ENCODE results near the gene CSNK1D. TPM values are rescaled to one million over a fixed set of nuclear protein-coding genes. Genes with fewer than 3 reads are reported as not detected.
A peak's percentile ranks its signal among the peaks of the same experiment; 100 is the strongest.

The CSNK1D gene
- total and polyA plus RNA-seq, 4 donors = 39.9 to 153 (median 101) TPM

DNA sequence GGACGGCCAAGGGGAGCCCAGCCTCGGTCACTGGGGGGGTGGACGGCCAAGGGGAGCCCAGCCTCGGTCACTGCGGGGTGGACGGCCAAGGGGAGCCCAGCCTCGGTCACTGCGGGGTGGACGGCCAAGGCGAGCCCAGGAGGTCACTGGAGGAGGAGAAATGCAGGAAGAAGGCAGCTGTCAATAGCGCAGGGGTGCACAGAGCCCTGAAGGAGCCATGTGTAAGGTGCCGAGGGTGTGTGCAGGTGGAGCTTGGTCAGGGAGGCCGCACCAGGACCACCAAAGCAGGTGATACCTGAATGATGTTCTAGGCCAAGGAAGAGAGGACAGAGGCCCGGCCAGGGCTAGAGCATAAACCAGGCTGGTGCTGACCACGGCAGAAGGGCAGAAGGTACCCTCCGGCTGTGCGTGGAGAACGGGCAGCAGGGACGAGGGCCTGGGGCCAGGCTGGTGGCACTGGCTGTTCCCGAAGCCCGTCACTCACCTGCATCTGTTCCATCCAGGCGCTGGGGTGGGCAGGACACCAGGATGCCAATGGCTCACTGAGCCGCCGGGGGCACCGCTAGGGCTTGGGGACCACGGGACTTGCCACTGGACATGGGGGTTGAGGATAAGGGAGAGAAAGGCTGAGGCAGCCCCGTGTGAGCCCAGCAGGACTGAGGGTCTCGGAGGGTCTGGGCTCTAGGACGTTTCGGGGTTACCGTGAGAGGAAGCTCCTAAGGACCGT, 55.0 kb downstream of the CSNK1D start:
- 92 to 95% methylated on average over 30 to 32 of the region's 32 CpGs for WGBS, 2 donors
- DNase-seq = peak; percentile 52 to 67
- no peaks in the 10 kb centered on the region for H3K27me3 ChIP-seq (ENCODE audit: control insufficient read depth in 1 of 2, insufficient read depth in 2 of 2, low read length in 1 of 2)

DNA sequence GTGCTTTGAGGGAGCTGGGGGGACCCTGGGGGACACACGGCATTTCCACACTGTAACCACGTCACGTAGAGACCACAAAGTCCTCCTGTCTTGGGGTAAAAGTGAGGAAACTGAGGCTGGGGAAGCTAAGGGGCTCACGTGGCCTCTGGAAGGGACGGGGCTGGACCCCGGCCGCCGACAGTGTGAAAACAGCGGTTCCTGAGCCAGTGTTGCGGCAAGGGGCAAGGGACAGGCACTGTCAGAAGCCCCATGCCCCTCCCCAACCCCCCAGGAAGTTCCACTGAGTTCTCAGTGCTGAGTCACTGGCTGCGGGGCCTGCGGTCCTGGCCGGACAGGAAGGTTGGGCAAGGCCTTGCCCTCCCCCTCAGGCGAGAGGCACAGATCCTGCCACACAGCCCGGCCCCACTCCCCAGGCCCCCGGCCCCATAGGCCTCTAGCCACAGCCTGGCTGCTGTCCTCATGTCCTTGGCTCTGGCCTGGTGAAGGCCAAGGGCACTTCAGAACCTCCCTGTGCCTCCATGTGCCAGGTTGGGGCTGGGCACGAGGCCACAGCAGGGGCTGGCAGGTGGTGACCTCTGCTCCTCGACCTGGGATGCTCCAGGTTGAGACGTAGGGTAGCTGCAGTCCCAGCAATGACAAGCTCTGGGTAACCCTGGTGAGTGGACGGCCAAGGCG, 55.8 kb downstream of the CSNK1D start:
- no peaks in the 10 kb centered on the region for H3K36me3 ChIP-seq (ENCODE audit: control insufficient read depth in 1 of 2, insufficient read depth in 2 of 2, low read length in 1 of 2)
- H3K4me1 ChIP-seq (ENCODE audit: control insufficient read depth in 1 of 2, insufficient read depth in 2 of 2, low read length in 2 of 2) = no peaks in the 10 kb centered on the region
- WGBS, 2 donors = 53 to 65% methylated on average over 19 to 21 of the region's 21 CpGs
- H3K9me3 ChIP-seq (ENCODE audit: control insufficient read depth, low read length) = no peaks in the 10 kb centered on the region
- H3K27ac ChIP-seq (ENCODE audit: low read depth in 1 of 2, low read length in 2 of 2) = peak overlapping the region in 1 of 2 donors; percentile 41
- intact Hi-C loops (cut with DNase I) = no loop called here
- ATAC-seq (ENCODE audit: low FRiP score) = peak; percentile 63
- H3K4me3 ChIP-seq (ENCODE audit: low read length in 2 of 2) = no peak overlapping the region
- peak; percentile 92 to 94 for DNase-seq
- no peaks in the 10 kb centered on the region for H3K27me3 ChIP-seq (ENCODE audit: control insufficient read depth in 1 of 2, insufficient read depth in 2 of 2, low read length in 1 of 2)

More for the DNA sequence above, 55.0 kb downstream of the CSNK1D start:
- H3K4me3 ChIP-seq (ENCODE audit: low read length in 2 of 2) = no peak overlapping the region
- H3K4me1 ChIP-seq (ENCODE audit: control insufficient read depth in 1 of 2, insufficient read depth in 2 of 2, low read length in 2 of 2) = no peaks in the 10 kb centered on the region
- H3K36me3 ChIP-seq (ENCODE audit: control insufficient read depth in 1 of 2, insufficient read depth in 2 of 2, low read length in 1 of 2) = no peaks in the 10 kb centered on the region
- no peak overlapping the region for H3K27ac ChIP-seq (ENCODE audit: low read depth in 1 of 2, low read length in 2 of 2)
- ATAC-seq (ENCODE audit: low FRiP score) = no peak
- no peaks in the 10 kb centered on the region for H3K9me3 ChIP-seq (ENCODE audit: control insufficient read depth, low read length)
- intact Hi-C loops (cut with DNase I) = no loop called here

DNA sequence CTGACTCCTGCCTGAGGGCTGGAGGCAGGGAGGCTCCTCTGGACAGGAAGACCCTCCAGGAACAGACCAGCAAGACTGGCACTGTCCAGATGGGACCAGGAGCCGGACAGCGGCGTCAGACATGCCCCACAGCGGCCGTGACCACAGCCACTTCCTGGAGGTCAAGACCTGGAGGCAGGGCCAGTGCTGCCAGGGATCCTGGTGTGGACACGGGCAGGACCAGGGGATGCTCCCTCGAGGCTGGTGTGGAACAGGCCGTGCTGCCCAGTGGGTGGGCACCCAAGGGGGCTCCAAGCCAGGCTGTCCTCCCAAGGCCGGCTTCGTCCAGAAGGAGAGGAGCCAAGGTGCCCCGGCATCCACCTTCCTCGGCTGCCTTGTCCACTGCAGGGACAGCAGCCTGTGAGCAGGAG, 56.4 kb downstream of the CSNK1D start:
- peak; percentile 16 for ATAC-seq (ENCODE audit: low FRiP score)
- Histone ChIP-seq H3K27me3 (ENCODE audit: control insufficient read depth in 1 of 2, insufficient read depth in 2 of 2, low read length in 1 of 2) (no peaks in the 10 kb centered on the region), H3K4me3 (ENCODE audit: low read length in 2 of 2) (no peak overlapping the region), H3K9me3 (ENCODE audit: control insufficient read depth, low read length) (no peaks in the 10 kb centered on the region), H3K27ac (ENCODE audit: low read depth in 1 of 2, low read length in 2 of 2) (peak overlapping the region in 1 of 2 donors; percentile 41), H3K36me3 (ENCODE audit: control insufficient read depth in 1 of 2, insufficient read depth in 2 of 2, low read length in 1 of 2) (no peaks in the 10 kb centered on the region), H3K4me1 (ENCODE audit: control insufficient read depth in 1 of 2, insufficient read depth in 2 of 2, low read length in 2 of 2) (no peaks in the 10 kb centered on the region)
- intact Hi-C loops (cut with DNase I) = no loop called here
- DNase-seq = peak; percentile 82 to 84
- 72 to 77% methylated on average over 12 of the region's 12 CpGs for WGBS, 2 donors

DNA sequence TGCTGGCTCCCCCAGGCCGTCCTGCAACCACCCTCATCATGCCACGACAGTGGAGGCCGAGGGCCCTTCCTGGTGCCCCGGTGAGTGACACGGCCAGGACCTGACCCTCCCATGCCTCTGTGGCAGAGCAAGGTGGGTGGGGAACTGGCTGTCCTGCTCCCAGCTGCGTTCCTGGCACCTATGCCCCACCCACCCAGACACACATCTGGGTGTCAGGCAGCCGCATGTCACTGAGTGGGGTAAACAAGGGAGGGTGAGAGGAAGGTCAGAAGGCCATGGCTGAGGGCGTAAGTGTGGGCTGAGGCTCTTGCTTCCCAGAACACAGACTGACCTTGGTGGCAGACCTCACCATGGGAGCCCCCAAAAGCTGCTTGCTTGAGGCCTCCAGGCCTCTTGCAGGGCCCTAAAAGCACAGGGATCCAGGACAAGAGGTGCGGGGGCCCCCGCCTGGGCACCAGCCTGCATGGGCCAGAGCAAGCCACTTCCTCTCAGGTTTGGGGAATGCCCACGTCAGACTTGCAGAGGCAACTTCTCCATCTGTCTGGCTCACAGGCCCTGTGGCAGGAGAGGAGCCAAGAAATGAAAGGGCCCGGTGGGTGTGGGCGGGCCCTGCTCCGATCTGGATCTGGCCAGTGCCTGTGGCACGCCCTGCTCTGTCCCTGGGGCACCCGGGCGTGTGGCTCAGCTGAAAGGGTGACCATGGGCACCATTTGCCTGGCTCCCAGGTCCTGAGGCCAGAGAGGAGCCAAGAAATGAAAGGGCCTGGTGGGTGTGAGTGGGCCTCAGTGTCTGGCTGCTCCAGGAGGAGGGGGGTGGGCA, 57.0 kb downstream of the CSNK1D start:
- Histone ChIP-seq H3K36me3 (ENCODE audit: control insufficient read depth in 1 of 2, insufficient read depth in 2 of 2, low read length in 1 of 2) (no peaks in the 10 kb centered on the region), H3K27me3 (ENCODE audit: control insufficient read depth in 1 of 2, insufficient read depth in 2 of 2, low read length in 1 of 2) (no peaks in the 10 kb centered on the region), H3K9me3 (ENCODE audit: control insufficient read depth, low read length) (no peaks in the 10 kb centered on the region), H3K4me3 (ENCODE audit: low read length in 2 of 2) (no peak overlapping the region), H3K4me1 (ENCODE audit: control insufficient read depth in 1 of 2, insufficient read depth in 2 of 2, low read length in 2 of 2) (no peaks in the 10 kb centered on the region), H3K27ac (ENCODE audit: low read depth in 1 of 2, low read length in 2 of 2) (peak overlapping the region in 1 of 2 donors; percentile 41)
- 47 to 49% methylated on average over 17 of the region's 17 CpGs for WGBS, 2 donors
- ATAC-seq (ENCODE audit: low FRiP score) = peak; percentile 77
- DNase-seq = peak; percentile 87 to 95
- intact Hi-C loops (cut with DNase I) = no loop called here

DNA sequence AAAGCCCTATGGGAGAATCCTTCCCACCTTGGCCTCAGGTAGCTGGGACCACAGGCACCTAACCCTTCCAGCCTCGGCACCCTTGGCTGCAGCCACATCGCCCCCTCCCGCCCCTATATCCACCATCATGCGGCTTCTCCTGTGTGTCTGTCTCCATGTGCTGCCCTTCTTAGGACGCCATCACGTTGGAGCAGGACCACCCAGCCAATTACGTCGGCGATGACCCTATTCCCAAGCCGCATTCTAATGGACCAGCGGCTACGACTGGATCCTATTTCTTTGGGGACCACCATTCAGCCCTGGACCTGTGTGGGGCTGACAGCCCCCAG, 57.6 kb downstream of the CSNK1D start:
- DNase-seq (no peak), ATAC-seq (ENCODE audit: low FRiP score) (no peak)
- H3K27ac ChIP-seq (ENCODE audit: low read depth in 1 of 2, low read length in 2 of 2) = peak overlapping the region in 1 of 2 donors; percentile 8
- intact Hi-C loops (cut with DNase I) = no loop called here
- H3K36me3 ChIP-seq (ENCODE audit: control insufficient read depth in 1 of 2, insufficient read depth in 2 of 2, low read length in 1 of 2) = no peaks in the 10 kb centered on the region
- H3K4me3 ChIP-seq (ENCODE audit: low read length in 2 of 2) = no peak overlapping the region
- H3K9me3 ChIP-seq (ENCODE audit: control insufficient read depth, low read length) = no peaks in the 10 kb centered on the region
- 93 to 94% methylated on average over 12 of the region's 12 CpGs for WGBS, 2 donors
- H3K4me1 ChIP-seq (ENCODE audit: control insufficient read depth in 1 of 2, insufficient read depth in 2 of 2, low read length in 2 of 2) = no peaks in the 10 kb centered on the region
- no peaks in the 10 kb centered on the region for H3K27me3 ChIP-seq (ENCODE audit: control insufficient read depth in 1 of 2, insufficient read depth in 2 of 2, low read length in 1 of 2)

DNA sequence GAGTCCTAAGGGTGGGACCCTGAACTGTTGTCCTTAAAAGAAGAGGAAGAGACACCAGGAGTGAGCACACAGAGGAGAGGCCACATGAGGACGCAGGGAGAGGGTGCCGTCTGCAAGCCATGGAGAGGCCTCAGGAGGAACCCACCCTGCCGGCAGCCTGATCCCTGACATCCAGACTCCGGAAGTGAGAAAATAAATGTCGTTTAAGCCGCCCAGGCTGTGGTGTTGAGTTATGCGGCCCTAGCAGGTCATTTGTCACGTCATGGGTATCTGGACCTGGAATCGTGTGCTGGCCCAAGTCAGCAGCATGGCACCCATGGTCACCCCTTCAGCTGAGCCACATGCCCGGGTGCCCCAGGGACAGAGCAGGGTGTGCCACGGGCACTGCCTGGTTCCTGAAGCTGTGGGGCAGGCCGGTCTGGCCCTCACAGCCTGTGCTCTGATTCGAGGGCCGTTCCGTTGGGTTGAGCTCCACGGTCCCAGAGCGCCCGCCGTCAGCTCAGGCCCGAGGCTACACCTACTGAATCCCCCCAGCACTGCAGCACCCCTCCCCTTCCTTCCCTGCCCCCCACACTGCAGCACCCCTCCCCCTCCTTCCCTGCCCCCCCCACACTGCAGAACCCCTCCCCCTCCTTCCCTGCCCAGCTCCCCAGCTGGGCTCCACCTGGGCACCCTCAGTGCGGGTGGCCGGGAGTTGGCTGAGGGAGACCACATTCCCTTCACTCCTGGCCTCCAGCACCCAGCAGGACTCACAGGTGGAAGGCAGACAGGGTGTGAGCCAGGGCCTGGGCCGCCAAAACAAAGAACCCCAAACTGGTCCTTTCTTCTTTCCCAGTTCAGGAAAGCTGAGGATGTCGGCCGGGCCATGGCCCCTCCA, 58.2 kb downstream of the CSNK1D start:
- no peak overlapping the region for H3K4me3 ChIP-seq (ENCODE audit: low read length in 2 of 2)
- peak in 1 of 2 donors; percentile 71 for DNase-seq
- H3K27me3 ChIP-seq (ENCODE audit: control insufficient read depth in 1 of 2, insufficient read depth in 2 of 2, low read length in 1 of 2) = no peaks in the 10 kb centered on the region
- WGBS, 2 donors = 77 to 79% methylated on average over 24 to 25 of the region's 25 CpGs
- H3K36me3 ChIP-seq (ENCODE audit: control insufficient read depth in 1 of 2, insufficient read depth in 2 of 2, low read length in 1 of 2) = no peaks in the 10 kb centered on the region
- no peak overlapping the region for H3K27ac ChIP-seq (ENCODE audit: low read depth in 1 of 2, low read length in 2 of 2)
- intact Hi-C loops (cut with DNase I) = no loop called here
- ATAC-seq (ENCODE audit: low FRiP score) = no peak
- H3K4me1 ChIP-seq (ENCODE audit: control insufficient read depth in 1 of 2, insufficient read depth in 2 of 2, low read length in 2 of 2) = no peaks in the 10 kb centered on the region
- H3K9me3 ChIP-seq (ENCODE audit: control insufficient read depth, low read length) = no peaks in the 10 kb centered on the region

DNA sequence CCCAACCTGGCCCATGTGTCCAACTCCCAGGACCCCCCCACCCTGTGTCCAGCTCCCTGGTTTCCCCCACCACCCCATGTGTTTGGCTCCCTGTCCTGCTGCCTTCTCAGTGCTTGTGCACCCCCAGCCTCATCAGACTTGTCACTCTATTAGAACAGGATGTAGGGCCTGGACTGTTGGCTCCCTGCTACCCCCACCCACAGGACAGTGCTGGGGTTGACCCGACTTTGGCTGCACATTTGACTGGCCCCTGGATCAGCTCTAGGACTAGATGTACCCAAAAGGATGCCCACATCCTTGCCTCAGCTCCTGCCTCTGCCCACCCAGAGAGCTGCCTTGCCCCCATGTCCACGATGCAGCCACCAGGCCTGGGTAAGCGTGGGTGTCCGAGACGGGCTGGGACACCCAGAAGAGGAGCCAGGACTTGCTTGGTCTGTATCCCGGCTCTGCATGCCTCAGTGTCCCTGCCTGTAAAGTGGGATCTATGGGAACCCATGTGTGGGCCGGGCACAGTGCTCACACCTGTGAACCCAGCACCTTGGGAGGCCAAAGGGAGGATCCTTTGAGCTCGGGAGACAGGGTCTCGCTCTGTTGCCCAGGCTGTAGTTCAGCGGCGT, 59.4 kb downstream of the CSNK1D start:
- DNase-seq (no peak), ATAC-seq (ENCODE audit: low FRiP score) (no peak)
- Histone ChIP-seq H3K4me1 (ENCODE audit: control insufficient read depth in 1 of 2, insufficient read depth in 2 of 2, low read length in 2 of 2) (no peaks in the 10 kb centered on the region), H3K9me3 (ENCODE audit: control insufficient read depth, low read length) (no peaks in the 10 kb centered on the region), H3K36me3 (ENCODE audit: control insufficient read depth in 1 of 2, insufficient read depth in 2 of 2, low read length in 1 of 2) (no peaks in the 10 kb centered on the region), H3K27me3 (ENCODE audit: control insufficient read depth in 1 of 2, insufficient read depth in 2 of 2, low read length in 1 of 2) (no peaks in the 10 kb centered on the region), H3K27ac (ENCODE audit: low read depth in 1 of 2, low read length in 2 of 2) (no peak overlapping the region), H3K4me3 (ENCODE audit: low read length in 2 of 2) (no peak overlapping the region)
- WGBS, 2 donors = 85 to 87% methylated on average over 11 of the region's 11 CpGs
- intact Hi-C loops (cut with DNase I) = no loop called here

Measured in aorta (tissue), 5 donors.